Measurements from ENCODE around the gene SCN10A. TPM values are rescaled to one million over a fixed set of nuclear protein-coding genes. Genes with fewer than 3 reads are reported as not detected.

Gene SCN10A
- total and polyA plus RNA-seq, 2 experiments from 2014 or later = not detected

- Histone ChIP-seq H3K36me3 (replicated peaks; ENCODE audit: insufficient read depth, low read depth) (no peaks in the 10 kb centered on the region), H4K20me1 (ENCODE audit: insufficient read depth, poor library complexity, severe bottlenecking) (no peaks in the 10 kb centered on the region), H3K27me3 (peaks cover 37% of the 10 kb centered on the region), H3K4me3 (no peak overlapping the region), H3K9me3 (ENCODE audit: low read depth) (no peaks in the 10 kb centered on the region), H2AFZ (no peak overlapping the region), H3K4me1 (ENCODE audit: insufficient read depth) (peaks cover 4% of the 10 kb centered on the region), H3K4me2 (no peak overlapping the region), H3K27ac (no peak overlapping the region), H3K9me2 (replicated peaks; ENCODE audit: insufficient read depth) (no peaks in the 10 kb centered on the region), H3K79me2 (no peaks in the 10 kb centered on the region)
- WGBS (ENCODE audit: low lambda C conversion rate, missing lambda C conversion rate) = 26% methylated on average over 7 of the region's 7 CpGs
- DNase-seq (ENCODE audit: low spot score) = peak; percentile 62
- TF ChIP-seq EZH2phosphoT487 (IDR thresholded peaks at IDR 0.05; ENCODE audit: low read depth, severe bottlenecking, unreplicated experiment) (no peak), CTCF (IDR thresholded peaks at IDR 0.05; ENCODE audit: poor library complexity) (peak; percentile 63), EZH2 (IDR thresholded peaks at IDR 0.05; ENCODE audit: borderline replicate concordance) (no peak)
Observed at GRCh38 chr3:38655708-38656300, 160.2 kb downstream of the SCN10A start.

GRCh38 chr3:38653685-38654537 lies 162.1 kb downstream of the SCN10A start:
- no peaks in the 10 kb centered on the region for H3K36me3 ChIP-seq (replicated peaks; ENCODE audit: insufficient read depth, low read depth)
- no peak overlapping the region for H3K4me3 ChIP-seq
- no peaks in the 10 kb centered on the region for H3K9me3 ChIP-seq (ENCODE audit: low read depth)
- H3K9me2 ChIP-seq (replicated peaks; ENCODE audit: insufficient read depth) = no peaks in the 10 kb centered on the region
- H2AFZ ChIP-seq = no peak overlapping the region
- no peak overlapping the region for H3K27ac ChIP-seq
- 79% methylated on average over 7 of the region's 7 CpGs for WGBS (ENCODE audit: low lambda C conversion rate, missing lambda C conversion rate)
- H3K4me2 ChIP-seq = no peak overlapping the region
- peak; percentile 17 for DNase-seq (ENCODE audit: low spot score)
- H3K27me3 ChIP-seq = peaks cover 41% of the 10 kb centered on the region
- TF ChIP-seq CTCF (IDR thresholded peaks at IDR 0.05; ENCODE audit: poor library complexity) = no peak
- no peak for TF ChIP-seq EZH2phosphoT487 (IDR thresholded peaks at IDR 0.05; ENCODE audit: low read depth, severe bottlenecking, unreplicated experiment)
- no peak for TF ChIP-seq EZH2 (IDR thresholded peaks at IDR 0.05; ENCODE audit: borderline replicate concordance)
- H3K4me1 ChIP-seq (ENCODE audit: insufficient read depth) = peaks cover 14% of the 10 kb centered on the region
- no peaks in the 10 kb centered on the region for H4K20me1 ChIP-seq (ENCODE audit: insufficient read depth, poor library complexity, severe bottlenecking)
- no peaks in the 10 kb centered on the region for H3K79me2 ChIP-seq

- WGBS (ENCODE audit: low lambda C conversion rate, missing lambda C conversion rate) = 92% methylated on average over 1 of the region's 1 CpG
- H3K27ac ChIP-seq = no peak overlapping the region
- H3K9me3 ChIP-seq (ENCODE audit: low read depth) = no peaks in the 10 kb centered on the region
- peaks cover 43% of the 10 kb centered on the region for H3K27me3 ChIP-seq
- H3K4me3 ChIP-seq = no peak overlapping the region
- no peak overlapping the region for H2AFZ ChIP-seq
- no peak for TF ChIP-seq EZH2 (IDR thresholded peaks at IDR 0.05; ENCODE audit: borderline replicate concordance)
- no peak for TF ChIP-seq EZH2phosphoT487 (IDR thresholded peaks at IDR 0.05; ENCODE audit: low read depth, severe bottlenecking, unreplicated experiment)
- no peak for TF ChIP-seq CTCF (IDR thresholded peaks at IDR 0.05; ENCODE audit: poor library complexity)
- no peaks in the 10 kb centered on the region for H3K36me3 ChIP-seq (replicated peaks; ENCODE audit: insufficient read depth, low read depth)
- DNase-seq (ENCODE audit: low spot score) = no peak
- H3K4me2 ChIP-seq = no peak overlapping the region
- no peaks in the 10 kb centered on the region for H3K9me2 ChIP-seq (replicated peaks; ENCODE audit: insufficient read depth)
- H4K20me1 ChIP-seq (ENCODE audit: insufficient read depth, poor library complexity, severe bottlenecking) = no peaks in the 10 kb centered on the region
- no peaks in the 10 kb centered on the region for H3K79me2 ChIP-seq
- peaks cover 16% of the 10 kb centered on the region for H3K4me1 ChIP-seq (ENCODE audit: insufficient read depth)
Observed at GRCh38 chr3:38652934-38653333, 163.1 kb downstream of the SCN10A start.

All from hepatocyte (in vitro differentiated cells).